Measurements from ENCODE around the gene KLHL6. TPM values are rescaled to one million over a fixed set of nuclear protein-coding genes. Genes with fewer than 3 reads are reported as not detected.

KLHL6 gene
- total RNA-seq, 1 experiment from 2014 or later: not detected

DNA sequence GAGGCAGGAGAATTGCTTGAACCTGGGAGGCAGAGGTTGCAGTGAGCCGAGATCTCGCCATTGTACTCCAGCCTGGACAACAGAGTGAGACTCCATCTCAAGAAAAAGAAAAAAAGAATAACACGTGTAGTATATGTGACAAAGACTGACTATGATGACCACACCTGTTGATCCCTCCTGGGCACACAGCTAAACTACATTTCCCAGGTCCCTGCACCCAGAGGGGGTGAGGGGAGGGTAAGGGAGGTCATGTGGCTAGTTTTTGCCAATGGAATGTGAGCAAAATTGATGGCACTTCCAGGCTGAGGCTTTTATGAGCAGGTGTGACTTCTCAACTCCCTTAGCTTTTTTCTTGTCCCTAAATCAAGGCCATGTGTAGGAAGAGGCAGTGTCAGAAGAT is 58.2 kb downstream of the KLHL6 start:
- Histone ChIP-seq H3K36me3 (ENCODE audit: insufficient read depth, low read length, poor library complexity, severe bottlenecking) (no peaks in the 10 kb centered on the region), H3K9me3 (ENCODE audit: low read depth, low read length, poor library complexity, severe bottlenecking) (peaks cover 4% of the 10 kb centered on the region), H3K27me3 (replicated peaks; ENCODE audit: insufficient read depth, low read depth, low read length, poor library complexity) (no peaks in the 10 kb centered on the region), H3K27ac (ENCODE audit: low read depth, low read length, poor library complexity, severe bottlenecking) (no peak overlapping the region), H3K4me3 (ENCODE audit: low read depth, low read length, poor library complexity, severe bottlenecking) (no peak overlapping the region), H3K4me1 (ENCODE audit: insufficient read depth, low read length, poor library complexity, severe bottlenecking) (no peaks in the 10 kb centered on the region)
- DNase-seq (ENCODE audit: low spot score): no peak
- BruUV-seq (replicated peaks): no TSS peak
- TF ChIP-seq, protein P1, sequence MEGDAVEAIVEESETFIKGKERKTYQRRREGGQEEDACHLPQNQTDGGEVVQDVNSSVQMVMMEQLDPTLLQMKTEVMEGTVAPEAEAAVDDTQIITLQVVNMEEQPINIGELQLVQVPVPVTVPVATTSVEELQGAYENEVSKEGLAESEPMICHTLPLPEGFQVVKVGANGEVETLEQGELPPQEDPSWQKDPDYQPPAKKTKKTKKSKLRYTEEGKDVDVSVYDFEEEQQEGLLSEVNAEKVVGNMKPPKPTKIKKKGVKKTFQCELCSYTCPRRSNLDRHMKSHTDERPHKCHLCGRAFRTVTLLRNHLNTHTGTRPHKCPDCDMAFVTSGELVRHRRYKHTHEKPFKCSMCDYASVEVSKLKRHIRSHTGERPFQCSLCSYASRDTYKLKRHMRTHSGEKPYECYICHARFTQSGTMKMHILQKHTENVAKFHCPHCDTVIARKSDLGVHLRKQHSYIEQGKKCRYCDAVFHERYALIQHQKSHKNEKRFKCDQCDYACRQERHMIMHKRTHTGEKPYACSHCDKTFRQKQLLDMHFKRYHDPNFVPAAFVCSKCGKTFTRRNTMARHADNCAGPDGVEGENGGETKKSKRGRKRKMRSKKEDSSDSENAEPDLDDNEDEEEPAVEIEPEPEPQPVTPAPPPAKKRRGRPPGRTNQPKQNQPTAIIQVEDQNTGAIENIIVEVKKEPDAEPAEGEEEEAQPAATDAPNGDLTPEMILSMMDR (conservative IDR thresholded peaks at IDR 0.05; ENCODE audit: low read depth, low read length): no peak
- intact Hi-C loops (cut with micrococcal nuclease; ENCODE audit: unreplicated experiment): no loop called here
- ChIA-PET CTCF (no interaction called here), POLR2A (ENCODE audit: low non-redundant PET) (no interaction called here)

DNA sequence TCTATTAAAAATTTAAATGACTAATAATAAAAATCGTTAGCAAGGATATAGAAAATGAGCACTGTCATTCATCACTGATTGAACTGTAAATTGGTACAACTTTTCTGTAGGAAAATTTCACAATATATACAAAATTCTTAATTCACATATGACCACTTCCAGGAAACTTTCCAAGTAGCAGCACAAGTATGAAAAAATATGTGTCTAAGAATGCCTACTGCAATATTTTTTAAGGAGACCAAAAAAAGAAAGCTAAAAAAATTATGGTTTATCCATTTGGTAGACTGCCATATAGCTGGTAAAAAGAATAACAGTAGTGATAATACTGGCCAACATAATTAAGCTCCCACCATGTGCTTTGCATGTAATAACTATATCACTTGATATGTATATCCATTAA is 59.2 kb downstream of the KLHL6 start:
- H3K4me1 ChIP-seq (ENCODE audit: insufficient read depth, low read length, poor library complexity, severe bottlenecking): no peaks in the 10 kb centered on the region
- BruUV-seq (replicated peaks): no TSS peak
- ChIA-PET CTCF (no interaction called here), POLR2A (ENCODE audit: low non-redundant PET) (no interaction called here)
- no peaks in the 10 kb centered on the region for H3K36me3 ChIP-seq (ENCODE audit: insufficient read depth, low read length, poor library complexity, severe bottlenecking)
- no peak overlapping the region for H3K27ac ChIP-seq (ENCODE audit: low read depth, low read length, poor library complexity, severe bottlenecking)
- H3K27me3 ChIP-seq (replicated peaks; ENCODE audit: insufficient read depth, low read depth, low read length, poor library complexity): no peaks in the 10 kb centered on the region
- intact Hi-C loops (cut with micrococcal nuclease; ENCODE audit: unreplicated experiment): no loop called here
- no peak overlapping the region for H3K4me3 ChIP-seq (ENCODE audit: low read depth, low read length, poor library complexity, severe bottlenecking)
- DNase-seq (ENCODE audit: low spot score): no peak
- H3K9me3 ChIP-seq (ENCODE audit: low read depth, low read length, poor library complexity, severe bottlenecking): peaks cover 4% of the 10 kb centered on the region
- TF ChIP-seq EZH2 (IDR thresholded peaks at IDR 0.05; ENCODE audit: borderline replicate concordance, low read depth, low read length, poor library complexity, severe bottlenecking): no peak
- TF ChIP-seq, protein P1 (conservative IDR thresholded peaks at IDR 0.05; ENCODE audit: low read depth, low read length): no peak

DNA sequence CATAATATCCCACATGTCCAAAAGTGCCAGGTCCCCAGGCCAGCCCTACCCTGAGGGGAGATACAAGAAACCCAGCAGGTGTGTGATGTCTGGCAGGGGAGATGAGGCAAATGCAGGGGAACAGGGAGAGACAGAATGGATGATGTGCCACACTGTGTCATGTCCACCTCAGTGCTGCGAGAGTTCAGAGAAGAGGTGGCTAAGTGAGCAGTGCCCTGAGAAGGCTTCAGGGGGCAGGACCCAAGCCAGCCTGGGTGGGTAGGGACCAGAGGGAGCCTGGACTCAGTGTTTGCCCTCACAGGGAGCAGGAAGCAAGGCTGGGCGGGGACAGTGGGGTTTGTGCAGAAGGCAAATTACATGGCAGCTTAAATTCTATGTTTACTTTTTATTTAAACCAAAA is 61.2 kb downstream of the KLHL6 start:
- BruUV-seq (replicated peaks): no TSS peak
- H3K9me3 ChIP-seq (ENCODE audit: low read depth, low read length, poor library complexity, severe bottlenecking): peaks cover 4% of the 10 kb centered on the region
- no peak overlapping the region for H3K4me3 ChIP-seq (ENCODE audit: low read depth, low read length, poor library complexity, severe bottlenecking)
- H3K27me3 ChIP-seq (replicated peaks; ENCODE audit: insufficient read depth, low read depth, low read length, poor library complexity): no peaks in the 10 kb centered on the region
- no peaks in the 10 kb centered on the region for H3K36me3 ChIP-seq (ENCODE audit: insufficient read depth, low read length, poor library complexity, severe bottlenecking)
- no peak for DNase-seq (ENCODE audit: low spot score)
- TF ChIP-seq, protein P1 (conservative IDR thresholded peaks at IDR 0.05; ENCODE audit: low read depth, low read length): no peak
- TF ChIP-seq EZH2 (IDR thresholded peaks at IDR 0.05; ENCODE audit: borderline replicate concordance, low read depth, low read length, poor library complexity, severe bottlenecking): no peak
- CTCF ChIA-PET: no interaction called here
- intact Hi-C loops (cut with micrococcal nuclease; ENCODE audit: unreplicated experiment): no loop called here
- H3K4me1 ChIP-seq (ENCODE audit: insufficient read depth, low read length, poor library complexity, severe bottlenecking): no peaks in the 10 kb centered on the region
- POLR2A ChIA-PET (ENCODE audit: low non-redundant PET): no interaction called here
- no peak overlapping the region for H3K27ac ChIP-seq (ENCODE audit: low read depth, low read length, poor library complexity, severe bottlenecking)

Measured in A673 (cell line).